ENCODE measurements around the gene SNN. TPM values are rescaled to one million over a fixed set of nuclear protein-coding genes. Genes with fewer than 3 reads are reported as not detected.

Gene SNN
- total and polyA plus RNA-seq, 2 of the 8 experiments (the other 6 are each of a cell fraction or from before 2014, with no cell fraction given), result 37.4 to 66.9 TPM

DNA sequence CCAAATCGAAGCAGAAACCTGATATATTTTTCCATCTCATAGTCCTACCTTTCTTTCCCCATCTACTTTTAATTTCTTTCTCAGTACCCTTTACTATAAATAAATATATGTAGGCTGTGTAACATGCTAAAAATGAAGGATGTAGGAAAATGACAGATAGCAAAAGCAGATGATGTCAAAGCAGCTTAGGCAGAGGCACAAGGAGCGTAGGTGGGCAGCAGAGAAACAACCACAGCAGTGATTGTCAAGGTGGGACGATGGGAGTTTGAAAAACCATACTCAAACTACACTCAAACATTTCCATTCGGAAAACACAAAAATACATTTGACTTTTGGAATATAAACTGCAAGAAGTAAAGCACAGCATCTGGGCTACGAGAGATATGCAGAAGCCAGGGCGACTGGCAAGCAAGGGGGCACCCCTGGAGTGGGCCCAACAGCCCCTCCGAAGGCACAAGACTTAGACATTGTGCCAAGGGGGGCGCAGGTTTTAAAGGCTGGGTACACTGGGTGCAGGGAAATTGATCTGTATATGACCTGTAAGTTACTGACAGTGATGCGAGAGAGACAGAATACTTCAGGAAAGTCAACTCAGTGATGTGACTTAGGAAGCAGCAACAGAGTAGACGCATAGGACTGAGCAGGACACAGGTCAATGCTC, 31.1 kb downstream of the SNN start:
- no peak overlapping the region for H2BK12ac ChIP-seq (ENCODE audit: low read depth, low read length)
- DNase-seq (ENCODE audit: low read depth in 1 of 2, low spot score in 2 of 2) (no peak), FAIRE-seq (no peak)
- no peak overlapping the region for H4K8ac ChIP-seq (ENCODE audit: extremely low read depth, insufficient read depth, low read length)
- H2BK15ac ChIP-seq (ENCODE audit: low read length), result no peak overlapping the region
- ChIA-PET CTCF (ENCODE audit: partially characterized antibody) (interaction anchor here (1.0 to 3.4 kb wide), 2 partner anchors 9 to 15 kb away, joined by 3 to 13 read pairs; no protein-coding TSS in a partner anchor), POLR2A (ENCODE audit: partially characterized antibody) (interaction anchor here (0.9 kb wide), 1 partner anchor 235 kb away, joined by 3 read pairs; no protein-coding TSS in a partner anchor)
- peaks cover 3% of the 10 kb centered on the region; the same call in 1 of the 2 replicates for H3K79me1 ChIP-seq (ENCODE audit: low read depth, low read length)
- no peak overlapping the region for H3K4me2 ChIP-seq (ENCODE audit: insufficient read depth in 1 of 2, low read depth in 2 of 2, low read length in 2 of 2)
- H3K23me2 ChIP-seq (ENCODE audit: low read depth, low read length), result no peaks in the 10 kb centered on the region; the same call in 1 of the 2 replicates
- H2BK120ac ChIP-seq (replicated peaks; ENCODE audit: low read depth, low read length), result no peak overlapping the region
- no peak overlapping the region for H3K56ac ChIP-seq (replicated peaks; ENCODE audit: insufficient read length, low read depth, low read length)
- no peak overlapping the region for H3K9ac ChIP-seq (replicated peaks in 1 of 4; ENCODE audit: extremely low read depth in 1 of 4, low read depth in 3 of 4, low read length in 3 of 4)
- no peak overlapping the region for H3K14ac ChIP-seq (ENCODE audit: insufficient read length)
- no peak overlapping the region for H2BK20ac ChIP-seq (ENCODE audit: low read length)
- H2BK5ac ChIP-seq (ENCODE audit: low read depth, low read length), result no peak overlapping the region
- H3K23ac ChIP-seq (ENCODE audit: insufficient read length), result no peak overlapping the region
- H3K79me2 ChIP-seq (ENCODE audit: control insufficient read depth in 1 of 2, insufficient read depth in 2 of 2, low read length in 2 of 2), result no peaks in the 10 kb centered on the region
- 79% methylated on average over 10 of the region's 10 CpGs; no CpG with 5 or more reads in 1 of the 2 experiments for WGBS, 2 experiments (ENCODE audit: extremely low coverage in 1 of 2, insufficient coverage in 1 of 2, insufficient read length in 1 of 2, insufficient replicate concordance in 2 of 2, low coverage in 1 of 2, low lambda C conversion rate in 2 of 2, missing lambda C conversion rate in 1 of 2)
- no peak overlapping the region for H3K27ac ChIP-seq (ENCODE audit: low read depth, low read length)
- H3K4me1 ChIP-seq (replicated peaks in 1 of 4; ENCODE audit: control insufficient read depth in 3 of 4, insufficient read depth in 4 of 4, low read length in 3 of 4), result no peaks in the 10 kb centered on the region
- peaks cover 0 to 12% (median 4%) of the 10 kb centered on the region in 4 experiments; a peak in 5 of 8 replicates for H3K36me3 ChIP-seq (ENCODE audit: control insufficient read depth in 2 of 4, insufficient read depth in 4 of 4, low read length in 3 of 4)
- H3K4ac ChIP-seq (replicated peaks; ENCODE audit: insufficient read length, low read depth, low read length), result no peak overlapping the region
- H4K91ac ChIP-seq (replicated peaks; ENCODE audit: insufficient read length, low read length), result no peak overlapping the region
- H3K4me3 ChIP-seq (ENCODE audit: extremely low read depth in 1 of 4, insufficient read depth in 2 of 4, low read depth in 3 of 4, low read length in 4 of 4), result no peak overlapping the region
- no peak overlapping the region for H3K18ac ChIP-seq (ENCODE audit: extremely low read depth, low read length)
- H2AK5ac ChIP-seq (ENCODE audit: low read depth, low read length), result no peak overlapping the region
- H4K20me1 ChIP-seq (replicated peaks in 1 of 2; ENCODE audit: control insufficient read depth in 1 of 2, insufficient read depth in 2 of 2, low read length in 2 of 2), result peaks cover 2% of the 10 kb centered on the region in 2 experiments
- H3K27me3 ChIP-seq (replicated peaks in 1 of 4; ENCODE audit: control insufficient read depth in 3 of 4, extremely low read depth in 1 of 4, insufficient read depth in 3 of 4, low read length in 3 of 4), result no peaks in the 10 kb centered on the region
- no peak overlapping the region for H4K5ac ChIP-seq (ENCODE audit: insufficient read length, low read depth, low read length)
- H2AFZ ChIP-seq (ENCODE audit: low read length), result no peak overlapping the region
- no peaks in the 10 kb centered on the region for H3K9me3 ChIP-seq (ENCODE audit: insufficient read depth in 2 of 2, low read depth in 1 of 2, low read length in 1 of 2)
- TF ChIP-seq RNF2 (IDR thresholded peaks at IDR 0.05; ENCODE audit: borderline replicate concordance, low read depth, low read length, missing control alignments, poor library complexity, severe bottlenecking) (no peak), CHD2 (IDR thresholded peaks at IDR 0.05; ENCODE audit: low read length) (no peak), TCF12 (IDR thresholded peaks at IDR 0.05; ENCODE audit: low read depth, low read length) (no peak), POLR2A (IDR thresholded peaks at IDR 0.05; ENCODE audit: control extremely low read depth in 1 of 2, low read depth in 2 of 2, low read length in 2 of 2) (no peak), GTF2F1 (IDR thresholded peaks at IDR 0.05; ENCODE audit: borderline replicate concordance, low read depth, low read length) (no peak), SUZ12 (IDR thresholded peaks at IDR 0.05; ENCODE audit: low read length) (no peak), SIX5 (IDR thresholded peaks at IDR 0.05; ENCODE audit: low read depth, low read length) (no peak), NRF1 (IDR thresholded peaks at IDR 0.05; ENCODE audit: low read depth, low read length) (no peak), RFX5 (IDR thresholded peaks at IDR 0.05; ENCODE audit: borderline replicate concordance, low read depth, low read length) (no peak), BCL11A (IDR thresholded peaks at IDR 0.05; ENCODE audit: low read depth in 2 of 2, low read length in 2 of 2) (no peak), POLR2AphosphoS5 (IDR thresholded peaks at IDR 0.05; ENCODE audit: low read depth, low read length) (no peak), ASH2L (IDR thresholded peaks at IDR 0.05; ENCODE audit: low read length) (no peak)
- TF ChIP-seq, protein P1, sequence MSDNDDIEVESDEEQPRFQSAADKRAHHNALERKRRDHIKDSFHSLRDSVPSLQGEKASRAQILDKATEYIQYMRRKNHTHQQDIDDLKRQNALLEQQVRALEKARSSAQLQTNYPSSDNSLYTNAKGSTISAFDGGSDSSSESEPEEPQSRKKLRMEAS (IDR thresholded peaks at IDR 0.05), result no peak
